C4-2B (cell line): ENCODE data around the gene MARCHF6.
"Not testable (repeated sequence)": the region's sequence is repeated elsewhere in the genome, so short reads cannot be mapped to it uniquely, and the experiment has no call there.

Source experiments
- H3K27ac ChIP-seq: fragments of 450-650 bp; 2 replicates; pipeline ENCODE4 v1.5.1; 2017
- ZFX ChIP-seq: fragments of 450-650 bp; IDR thresholded peaks from 2 replicates; pipeline ENCODE4 v1.6.1; 2017
- TF ChIP-seq, protein P1 (sequence below): fragments of 450-650 bp; conservative IDR thresholded peaks from 2 replicates; pipeline ENCODE4 v1.5.1; 2017; ENCODE audit warnings: mild to moderate bottlenecking

Gene MARCHF6

DNA sequence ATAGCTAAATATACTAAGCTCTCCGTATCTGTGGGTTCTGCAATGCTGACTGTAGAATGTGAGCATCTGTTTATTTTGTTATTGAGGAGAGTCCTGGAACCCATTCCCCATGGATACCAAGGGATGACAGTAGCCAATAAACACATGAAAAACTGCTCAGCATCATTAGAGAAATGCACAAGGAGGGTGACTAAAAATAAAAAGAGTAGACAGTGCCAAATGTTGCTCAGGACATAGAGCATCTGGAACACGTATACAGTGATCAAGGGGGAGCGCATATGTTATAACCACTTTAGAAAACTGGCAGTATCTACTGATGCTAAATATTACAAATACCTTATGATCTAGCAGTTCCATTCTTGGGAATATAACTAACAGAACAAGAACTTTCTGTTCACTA, 31.0 kb downstream of the MARCHF6 start:
- H3K27ac ChIP-seq = no peak overlapping the region
- TF ChIP-seq, protein P1, sequence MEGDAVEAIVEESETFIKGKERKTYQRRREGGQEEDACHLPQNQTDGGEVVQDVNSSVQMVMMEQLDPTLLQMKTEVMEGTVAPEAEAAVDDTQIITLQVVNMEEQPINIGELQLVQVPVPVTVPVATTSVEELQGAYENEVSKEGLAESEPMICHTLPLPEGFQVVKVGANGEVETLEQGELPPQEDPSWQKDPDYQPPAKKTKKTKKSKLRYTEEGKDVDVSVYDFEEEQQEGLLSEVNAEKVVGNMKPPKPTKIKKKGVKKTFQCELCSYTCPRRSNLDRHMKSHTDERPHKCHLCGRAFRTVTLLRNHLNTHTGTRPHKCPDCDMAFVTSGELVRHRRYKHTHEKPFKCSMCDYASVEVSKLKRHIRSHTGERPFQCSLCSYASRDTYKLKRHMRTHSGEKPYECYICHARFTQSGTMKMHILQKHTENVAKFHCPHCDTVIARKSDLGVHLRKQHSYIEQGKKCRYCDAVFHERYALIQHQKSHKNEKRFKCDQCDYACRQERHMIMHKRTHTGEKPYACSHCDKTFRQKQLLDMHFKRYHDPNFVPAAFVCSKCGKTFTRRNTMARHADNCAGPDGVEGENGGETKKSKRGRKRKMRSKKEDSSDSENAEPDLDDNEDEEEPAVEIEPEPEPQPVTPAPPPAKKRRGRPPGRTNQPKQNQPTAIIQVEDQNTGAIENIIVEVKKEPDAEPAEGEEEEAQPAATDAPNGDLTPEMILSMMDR = no peak
- no peak for TF ChIP-seq ZFX

DNA sequence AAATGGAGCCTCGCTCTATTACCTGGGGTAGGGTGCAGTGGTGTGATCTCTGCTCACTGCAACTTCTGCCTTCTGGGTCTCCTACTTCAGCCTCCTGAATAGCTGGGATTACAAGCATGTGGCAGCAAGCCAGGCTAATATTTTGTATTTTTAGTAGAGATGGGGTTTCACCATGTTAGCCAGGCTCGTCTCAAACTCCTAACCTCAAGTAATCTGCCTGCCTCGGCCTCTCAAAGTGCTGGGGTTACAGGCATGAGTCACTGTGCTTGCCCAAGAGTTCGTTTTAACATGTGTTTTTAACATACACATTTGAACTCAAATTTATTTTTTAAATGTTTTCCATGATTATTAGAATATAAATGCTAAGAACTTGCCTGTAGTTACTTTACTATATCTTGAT, 34.2 kb downstream of the MARCHF6 start:
- H3K27ac ChIP-seq = no peak overlapping the region
- TF ChIP-seq, protein P1 = no peak
- TF ChIP-seq ZFX = no peak

GRCh38 chr5:10391130-10391529, 37.6 kb downstream of the MARCHF6 start:
- TF ChIP-seq, protein P1 = no peak
- TF ChIP-seq ZFX = no peak
- no peak overlapping the region for H3K27ac ChIP-seq

DNA sequence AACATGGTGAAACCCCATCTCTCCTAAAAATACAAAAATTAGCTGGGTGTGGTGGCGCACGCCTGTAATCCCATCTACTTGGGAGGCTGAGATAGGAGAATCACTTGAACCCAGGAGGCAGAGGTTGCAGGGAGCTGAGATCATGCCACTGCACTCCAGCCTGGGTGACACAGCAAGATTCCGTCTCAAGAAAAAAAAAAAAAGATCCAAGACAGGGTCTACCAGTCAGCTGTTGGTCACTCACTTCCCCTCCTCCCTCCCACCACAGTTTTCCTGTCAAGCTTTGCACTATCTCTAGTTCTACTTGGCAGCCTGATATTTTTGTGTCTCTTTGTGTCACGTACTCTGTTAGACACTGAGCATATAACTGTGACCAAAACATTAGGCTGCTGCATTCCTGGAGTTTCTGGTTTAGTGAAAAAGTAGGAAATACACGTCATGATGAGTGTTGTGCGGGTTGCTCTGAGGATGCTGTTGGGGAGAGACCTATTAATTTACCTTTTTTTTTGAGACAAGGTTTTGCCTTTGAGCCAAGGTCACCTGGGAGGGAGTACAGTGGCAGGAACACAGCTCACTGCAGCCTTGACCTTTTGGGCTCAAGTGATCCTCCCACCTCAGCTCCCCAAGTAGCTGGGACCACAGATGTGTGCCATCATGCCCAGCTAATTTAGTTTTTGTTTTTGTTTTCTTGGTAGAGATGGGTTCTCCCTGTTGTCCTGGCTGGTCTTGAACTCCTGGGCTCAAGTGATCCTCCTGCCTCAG, 39.3 kb downstream of the MARCHF6 start:
- not testable (repeated sequence) for H3K27ac ChIP-seq

- TF ChIP-seq ZFX = no peak
- TF ChIP-seq, protein P1 = no peak
- H3K27ac ChIP-seq = no peak overlapping the region
Observed at GRCh38 chr5:10393491-10393890, 40.0 kb downstream of the MARCHF6 start.

GRCh38 chr5:10396552-10396951, 43.1 kb downstream of the MARCHF6 start:
- TF ChIP-seq ZFX = no peak
- TF ChIP-seq, protein P1 = no peak
- no peak overlapping the region for H3K27ac ChIP-seq

DNA sequence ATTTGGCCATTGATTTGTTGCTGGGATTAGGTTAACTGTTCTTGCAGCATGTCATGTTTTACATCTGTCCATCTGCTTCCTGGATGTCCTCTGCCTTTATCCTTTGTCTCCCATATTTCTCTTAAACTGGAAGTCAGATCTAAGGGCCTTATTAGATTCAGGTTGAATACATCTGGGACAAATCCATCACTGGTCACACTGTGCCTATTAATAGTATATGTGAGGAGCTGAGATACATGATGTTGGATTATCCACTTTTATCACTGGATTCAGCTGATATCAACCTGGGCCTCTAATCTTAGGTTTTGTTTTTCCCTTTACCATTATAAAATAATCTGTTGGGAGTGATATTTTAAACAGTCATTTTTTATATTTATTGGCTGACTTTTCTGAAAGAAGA, 46.3 kb downstream of the MARCHF6 start:
- TF ChIP-seq ZFX = no peak
- TF ChIP-seq, protein P1 = no peak
- no peak overlapping the region for H3K27ac ChIP-seq

DNA sequence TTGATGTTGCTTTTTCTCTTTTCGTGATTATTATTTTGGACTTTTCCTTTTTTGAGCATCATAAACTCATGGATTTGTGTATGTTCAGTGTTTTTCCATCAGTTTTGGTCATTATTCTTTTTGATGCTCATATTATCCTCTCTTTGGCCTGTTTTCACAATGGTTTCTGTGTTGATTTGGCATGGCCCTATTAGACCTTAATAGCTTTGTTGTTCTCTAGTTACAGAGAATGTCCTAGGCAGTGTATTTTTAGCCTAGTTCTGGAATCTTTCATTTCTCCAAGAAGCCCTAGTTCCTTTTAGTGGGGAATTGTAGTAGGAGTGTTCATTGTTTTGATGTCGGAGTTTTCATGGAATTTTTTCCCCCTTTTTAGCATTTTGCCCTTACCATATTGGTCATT, 46.9 kb downstream of the MARCHF6 start:
- TF ChIP-seq, protein P1 = no peak
- TF ChIP-seq ZFX = no peak
- no peak overlapping the region for H3K27ac ChIP-seq
